Rectal smooth muscle tissue (tissue), 1 donor: Measurements from ENCODE around the gene HDAC9.

Experiments
- H3K27ac ChIP-seq: one replicate; pipeline ENCODE4 v1.7.0; 2013; ENCODE audit warnings: low read depth, low read length, inconsistent platforms
- H3K27me3 ChIP-seq: one replicate; pipeline ENCODE4 v1.7.0; 2013; ENCODE audit warnings: low read length; ENCODE audit not compliant: control insufficient read depth, insufficient read depth
- H3K36me3 ChIP-seq: one replicate; pipeline ENCODE4 v1.7.0; 2013; ENCODE audit warnings: low read length; ENCODE audit not compliant: control insufficient read depth, insufficient read depth
- H3K4me1 ChIP-seq: one replicate; pipeline ENCODE4 v1.7.0; 2013; ENCODE audit warnings: low read length; ENCODE audit not compliant: control insufficient read depth, insufficient read depth
- H3K4me3 ChIP-seq: one replicate; pipeline ENCODE4 v1.7.0; 2013; ENCODE audit warnings: low read length
- H3K9ac ChIP-seq: one replicate; pipeline ENCODE4 v1.7.0; 2013; ENCODE audit warnings: low read length

Gene HDAC9

DNA sequence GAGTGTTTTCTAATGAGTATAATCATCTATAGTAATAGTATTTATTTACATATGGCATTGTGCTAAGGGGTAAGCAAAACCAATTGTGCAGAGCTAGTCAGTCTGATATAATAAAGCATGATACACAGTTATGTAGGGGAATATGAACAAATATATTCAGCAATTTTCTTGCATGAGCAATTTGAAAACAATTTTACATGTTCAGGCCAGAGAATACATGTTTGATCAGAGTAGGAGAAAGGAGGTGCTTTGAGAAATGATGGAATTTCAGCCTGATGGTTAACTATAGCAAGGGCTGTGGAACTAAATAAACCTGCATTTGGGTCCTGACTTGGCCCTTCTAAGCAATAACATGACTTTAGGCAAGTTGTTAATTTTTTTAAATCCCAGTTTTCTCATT is 407.3 kb downstream of the HDAC9 start:
- no peaks in the 10 kb centered on the region for H3K27me3 ChIP-seq
- H3K4me3 ChIP-seq: no peak overlapping the region
- no peaks in the 10 kb centered on the region for H3K4me1 ChIP-seq
- no peak overlapping the region for H3K9ac ChIP-seq
- H3K27ac ChIP-seq: no peak overlapping the region
- no peaks in the 10 kb centered on the region for H3K36me3 ChIP-seq

DNA sequence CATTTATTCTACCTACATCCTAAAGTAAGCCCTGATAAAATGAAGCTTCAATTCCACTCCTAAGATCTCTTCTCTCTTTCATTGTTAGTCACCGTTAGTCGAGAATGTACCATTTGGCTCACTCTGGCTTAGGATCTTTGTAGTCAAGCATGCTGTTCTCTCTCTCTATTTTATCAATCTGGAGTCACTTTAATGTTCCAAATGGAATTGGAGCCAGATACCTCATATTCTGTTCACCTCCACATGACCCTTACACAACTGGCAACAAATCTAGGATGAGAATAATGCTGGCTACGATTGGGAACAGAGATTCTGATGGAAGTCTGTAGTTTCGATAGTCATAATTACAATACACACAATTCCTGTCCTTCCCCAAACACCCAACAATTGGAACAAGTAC is 408.1 kb downstream of the HDAC9 start:
- H3K27me3 ChIP-seq: no peaks in the 10 kb centered on the region
- no peaks in the 10 kb centered on the region for H3K36me3 ChIP-seq
- no peaks in the 10 kb centered on the region for H3K4me1 ChIP-seq
- no peak overlapping the region for H3K27ac ChIP-seq
- no peak overlapping the region for H3K4me3 ChIP-seq
- H3K9ac ChIP-seq: no peak overlapping the region

DNA sequence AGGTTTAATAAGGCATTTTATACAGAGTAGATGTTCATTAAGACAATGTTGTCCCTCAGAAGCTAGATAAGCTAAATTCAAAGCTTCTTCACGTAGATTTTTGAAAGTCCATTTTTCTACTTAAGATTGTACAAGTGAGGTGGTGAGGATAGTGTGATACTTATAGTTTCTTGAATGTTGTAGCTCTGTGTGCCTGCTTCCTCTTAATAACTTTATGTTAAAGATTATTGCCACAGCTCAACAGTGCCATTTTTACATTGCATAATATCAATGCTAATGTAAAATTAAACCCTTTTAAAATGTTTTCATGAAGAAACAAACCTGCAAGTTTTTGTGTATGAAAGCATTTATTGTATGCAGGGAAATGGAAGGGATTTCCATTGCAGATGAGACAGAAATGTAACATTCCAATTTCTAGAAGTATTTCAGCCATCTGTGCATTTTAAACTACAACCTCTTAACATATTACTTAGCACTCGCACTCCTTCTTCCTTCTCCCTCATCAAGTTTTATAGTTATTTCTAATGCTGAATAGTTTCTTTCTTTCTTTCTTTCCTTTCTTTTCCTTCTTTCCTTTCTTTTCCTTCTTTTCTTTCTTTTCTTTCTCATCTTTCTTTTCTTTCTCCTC is 409.9 kb downstream of the HDAC9 start:
- no peak overlapping the region for H3K27ac ChIP-seq
- H3K9ac ChIP-seq: no peak overlapping the region
- H3K36me3 ChIP-seq: no peaks in the 10 kb centered on the region
- H3K4me1 ChIP-seq: no peaks in the 10 kb centered on the region
- no peaks in the 10 kb centered on the region for H3K27me3 ChIP-seq
- H3K4me3 ChIP-seq: no peak overlapping the region

DNA sequence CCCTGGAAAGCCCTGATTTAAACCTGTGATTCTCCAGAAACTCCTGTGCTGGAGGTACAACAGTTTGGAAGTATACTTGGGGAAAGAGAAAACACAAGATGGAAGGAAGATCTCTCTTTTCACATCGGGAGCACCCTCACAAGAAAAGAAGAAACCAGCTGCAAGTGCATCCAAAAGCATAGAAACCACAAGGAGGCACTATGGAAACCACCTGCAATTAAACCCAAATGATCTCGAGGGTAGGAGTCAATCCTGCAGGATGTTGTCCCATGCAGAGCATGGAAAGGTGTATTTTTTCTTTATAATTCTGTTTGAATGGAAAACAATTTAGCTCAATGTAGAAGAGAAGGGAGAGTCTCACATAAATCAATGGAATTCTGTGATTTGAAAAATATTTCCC is 411.4 kb downstream of the HDAC9 start:
- Histone ChIP-seq H3K4me3 (no peak overlapping the region), H3K27me3 (no peaks in the 10 kb centered on the region), H3K9ac (no peak overlapping the region), H3K4me1 (no peaks in the 10 kb centered on the region), H3K36me3 (no peaks in the 10 kb centered on the region), H3K27ac (no peak overlapping the region)

DNA sequence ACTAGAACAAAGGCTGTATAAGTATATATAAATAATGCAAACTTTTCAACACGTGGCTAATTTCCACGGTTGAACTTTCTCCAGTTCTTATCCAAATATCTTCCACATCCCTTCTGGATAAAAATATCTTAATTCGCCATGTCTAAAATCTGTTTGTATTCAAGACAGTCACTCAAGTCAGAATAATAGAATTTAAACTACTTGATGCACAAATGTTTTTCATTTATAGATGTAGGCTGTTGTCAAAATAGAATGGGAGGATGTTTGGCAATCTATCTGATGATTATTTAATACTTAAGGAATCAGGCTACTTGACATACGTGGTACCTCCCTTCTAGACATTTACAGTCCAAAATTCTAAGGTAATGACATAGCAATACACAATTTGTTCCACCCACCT is 417.6 kb downstream of the HDAC9 start:
- Histone ChIP-seq H3K4me1 (no peaks in the 10 kb centered on the region), H3K4me3 (no peak overlapping the region), H3K27ac (no peak overlapping the region), H3K9ac (no peak overlapping the region), H3K27me3 (no peaks in the 10 kb centered on the region), H3K36me3 (no peaks in the 10 kb centered on the region)

DNA sequence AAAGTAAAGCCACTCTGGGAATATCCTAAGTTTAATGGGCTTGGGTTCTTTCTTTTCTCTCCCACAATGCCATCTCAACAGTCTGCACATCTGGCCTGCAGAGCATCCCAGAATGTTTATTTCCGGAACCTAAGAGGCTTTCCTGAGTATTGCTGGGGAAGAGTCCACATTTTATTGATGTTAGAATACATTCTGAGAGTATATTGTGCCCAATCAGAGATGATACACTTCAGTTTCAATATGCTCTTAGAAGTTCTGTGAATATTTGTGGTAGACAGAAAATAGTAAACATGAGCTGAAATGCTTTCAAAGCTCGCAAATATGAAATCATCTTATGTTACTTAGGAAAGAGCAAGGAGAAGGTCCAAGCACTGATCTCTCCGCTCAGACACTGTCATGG is 421.3 kb downstream of the HDAC9 start:
- H3K27ac ChIP-seq: no peak overlapping the region
- no peaks in the 10 kb centered on the region for H3K27me3 ChIP-seq
- H3K9ac ChIP-seq: no peak overlapping the region
- H3K4me1 ChIP-seq: no peaks in the 10 kb centered on the region
- H3K36me3 ChIP-seq: no peaks in the 10 kb centered on the region
- H3K4me3 ChIP-seq: no peak overlapping the region

DNA sequence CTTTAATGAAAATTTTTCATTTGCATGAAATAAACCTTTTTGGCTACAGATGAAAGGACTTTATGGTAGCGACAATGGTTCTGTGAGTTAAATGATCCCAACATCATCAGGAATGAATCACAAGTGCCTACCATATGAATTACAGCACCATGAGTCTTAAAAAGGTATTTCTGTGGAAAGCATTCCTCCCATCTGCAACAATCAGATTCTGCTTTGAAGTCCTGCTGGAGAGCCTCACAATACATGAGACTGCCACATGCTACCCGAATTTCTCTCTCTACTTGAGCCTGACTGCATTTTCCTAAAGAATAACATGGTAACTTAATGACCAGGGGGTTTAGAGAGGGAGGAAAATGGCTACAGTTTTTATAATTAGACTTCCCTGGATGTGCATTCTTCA is 431.6 kb downstream of the HDAC9 start:
- Histone ChIP-seq H3K4me3 (no peak overlapping the region), H3K27me3 (no peaks in the 10 kb centered on the region), H3K27ac (no peak overlapping the region), H3K36me3 (no peaks in the 10 kb centered on the region), H3K4me1 (no peaks in the 10 kb centered on the region), H3K9ac (no peak overlapping the region)

DNA sequence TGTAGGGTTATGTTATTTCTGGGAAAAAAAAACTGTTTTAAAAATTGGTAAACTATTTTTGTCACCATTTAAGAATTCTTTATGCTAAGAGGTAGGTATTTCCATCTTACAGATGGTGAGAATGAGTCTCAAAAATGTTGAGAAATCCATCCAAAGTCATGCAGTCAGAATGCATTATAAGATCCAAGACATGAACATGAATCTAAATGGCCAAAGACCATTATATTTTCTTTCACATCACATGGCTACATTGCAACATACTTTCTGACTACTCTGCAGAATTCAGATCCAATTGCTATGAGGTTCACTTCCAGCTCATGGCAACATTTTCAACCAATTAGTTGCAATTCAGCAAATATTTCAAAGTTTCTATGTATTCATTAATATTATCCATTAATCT is 440.7 kb downstream of the HDAC9 start:
- Histone ChIP-seq H3K4me3 (no peak overlapping the region), H3K27ac (no peak overlapping the region), H3K27me3 (no peaks in the 10 kb centered on the region), H3K4me1 (no peaks in the 10 kb centered on the region), H3K36me3 (no peaks in the 10 kb centered on the region), H3K9ac (no peak overlapping the region)

DNA sequence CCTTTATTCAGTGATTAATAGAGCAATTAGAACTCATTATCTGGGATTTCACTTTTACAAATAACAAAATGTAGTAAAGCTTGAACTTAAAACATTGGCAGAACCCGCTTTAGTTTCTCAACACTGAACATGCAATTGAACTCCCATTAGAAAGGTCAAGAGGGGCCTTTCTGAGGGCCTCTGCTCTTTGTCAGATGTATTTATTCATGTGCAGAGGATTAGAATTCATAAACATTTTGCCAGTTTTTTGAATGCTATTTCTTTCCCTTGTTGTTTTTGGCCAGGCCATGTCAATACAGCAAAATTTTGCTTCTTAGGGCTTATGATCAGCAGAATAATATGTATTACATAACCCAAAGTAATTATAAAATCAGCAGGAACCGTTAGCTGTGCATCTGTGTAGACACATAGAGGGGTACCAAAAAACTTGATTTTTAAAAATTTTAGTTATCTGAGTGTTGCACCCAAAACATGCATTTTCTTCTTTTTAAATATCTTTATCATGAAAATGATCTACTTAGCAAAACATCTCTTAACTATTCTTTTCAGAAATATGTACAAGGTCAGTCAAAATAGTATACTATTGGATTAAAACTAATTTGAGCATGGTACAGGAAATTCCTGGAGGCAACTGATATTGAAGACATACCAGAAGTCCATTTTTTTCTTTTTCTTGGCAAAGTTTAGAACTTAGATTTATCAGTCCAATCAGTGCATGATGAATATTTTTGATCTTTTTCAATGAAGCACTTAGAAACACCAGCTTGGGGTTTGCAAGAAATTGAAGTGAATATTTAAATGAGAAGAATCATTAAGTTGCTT is 444.4 kb downstream of the HDAC9 start:
- Histone ChIP-seq H3K36me3 (no peaks in the 10 kb centered on the region), H3K27me3 (no peaks in the 10 kb centered on the region), H3K4me3 (no peak overlapping the region), H3K27ac (no peak overlapping the region), H3K9ac (no peak overlapping the region), H3K4me1 (no peaks in the 10 kb centered on the region)

DNA sequence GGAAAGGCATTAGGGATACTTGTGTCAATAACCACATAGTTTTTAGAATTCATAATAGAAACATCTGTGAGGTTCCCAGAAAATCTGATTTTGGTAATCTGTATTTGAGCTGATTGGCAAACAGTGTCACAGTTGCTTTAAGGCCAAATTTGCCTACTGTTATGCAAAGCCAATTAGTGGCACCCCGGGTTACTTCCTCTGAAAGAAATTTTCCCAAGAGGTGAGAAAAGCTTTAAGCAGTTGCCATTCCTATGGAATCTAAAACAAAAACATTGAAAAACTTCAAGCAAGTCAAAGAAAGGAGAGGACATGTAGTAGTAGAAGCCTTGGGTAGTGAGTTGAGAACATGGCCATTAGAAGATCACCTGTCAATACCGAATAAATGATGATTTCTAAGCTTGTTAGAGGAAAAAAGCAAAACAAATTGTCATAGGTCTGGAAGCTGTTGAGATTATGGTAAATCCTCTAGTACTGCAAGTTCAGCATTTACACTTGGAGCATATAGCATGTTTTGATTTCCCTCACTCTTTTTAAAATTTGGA is 445.1 kb downstream of the HDAC9 start:
- no peaks in the 10 kb centered on the region for H3K27me3 ChIP-seq
- no peaks in the 10 kb centered on the region for H3K36me3 ChIP-seq
- no peak overlapping the region for H3K4me3 ChIP-seq
- no peak overlapping the region for H3K27ac ChIP-seq
- no peak overlapping the region for H3K9ac ChIP-seq
- no peaks in the 10 kb centered on the region for H3K4me1 ChIP-seq

DNA sequence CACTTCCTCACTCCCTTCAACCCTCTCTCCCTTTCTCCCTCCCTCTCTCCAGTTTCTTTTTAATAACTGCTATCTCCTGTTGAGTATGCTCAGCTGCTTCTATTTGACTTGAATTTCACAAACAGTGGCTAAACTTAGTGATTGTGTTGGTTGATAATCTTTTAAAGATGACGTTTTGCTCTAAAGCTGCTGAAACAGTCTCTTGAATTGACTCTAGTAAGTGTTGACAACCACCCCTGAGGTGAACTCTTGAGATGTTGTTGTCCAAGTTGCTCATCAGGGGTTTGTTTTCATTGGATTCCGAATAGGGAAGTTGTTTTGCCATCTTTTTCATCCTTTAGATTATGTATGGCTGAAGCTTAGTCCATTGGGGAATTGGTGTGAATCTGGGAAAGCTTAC is 445.7 kb downstream of the HDAC9 start:
- H3K27me3 ChIP-seq: no peaks in the 10 kb centered on the region
- H3K36me3 ChIP-seq: no peaks in the 10 kb centered on the region
- no peak overlapping the region for H3K9ac ChIP-seq
- no peak overlapping the region for H3K27ac ChIP-seq
- H3K4me1 ChIP-seq: no peaks in the 10 kb centered on the region
- no peak overlapping the region for H3K4me3 ChIP-seq

DNA sequence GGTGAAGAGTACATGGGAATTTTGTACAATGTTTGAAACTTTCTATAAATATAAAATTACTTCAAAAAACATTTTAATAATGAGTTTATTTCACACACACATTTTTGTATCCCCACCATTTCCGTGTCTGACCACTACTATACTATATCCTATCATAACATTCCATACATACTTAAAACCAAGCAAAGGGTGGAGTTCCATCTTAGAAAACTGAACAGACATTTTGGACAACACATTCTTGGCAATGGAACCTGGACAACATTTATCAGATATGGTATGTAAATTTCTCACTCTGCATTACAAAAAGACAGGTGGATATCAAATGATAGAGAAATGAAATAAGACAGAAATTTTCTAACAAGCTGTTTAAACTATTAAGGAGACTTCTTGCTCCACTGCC is 453.0 kb downstream of the HDAC9 start:
- no peaks in the 10 kb centered on the region for H3K36me3 ChIP-seq
- no peak overlapping the region for H3K9ac ChIP-seq
- no peak overlapping the region for H3K27ac ChIP-seq
- no peak overlapping the region for H3K4me3 ChIP-seq
- H3K27me3 ChIP-seq: no peaks in the 10 kb centered on the region
- H3K4me1 ChIP-seq: no peaks in the 10 kb centered on the region

DNA sequence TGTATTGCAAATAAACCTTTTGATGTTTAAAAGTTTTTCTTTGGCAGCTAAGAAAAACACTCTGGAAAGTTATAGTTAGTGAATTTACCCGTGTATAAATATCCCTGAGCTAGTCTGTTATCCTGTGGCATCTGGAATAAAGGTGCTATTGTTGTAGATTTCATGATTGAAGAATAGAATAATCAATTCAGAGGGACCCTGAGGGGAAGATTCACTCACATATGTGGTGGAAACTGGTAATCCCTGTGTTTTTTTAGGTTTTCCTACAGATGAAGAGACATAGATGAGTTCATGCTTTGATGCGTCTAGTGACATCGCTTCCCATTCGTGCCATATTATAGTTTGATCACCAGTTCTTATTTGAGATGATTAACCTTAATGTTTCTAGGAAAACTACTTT is 457.3 kb downstream of the HDAC9 start:
- H3K4me3 ChIP-seq: no peak overlapping the region
- no peaks in the 10 kb centered on the region for H3K4me1 ChIP-seq
- H3K27ac ChIP-seq: no peak overlapping the region
- H3K27me3 ChIP-seq: no peaks in the 10 kb centered on the region
- H3K36me3 ChIP-seq: no peaks in the 10 kb centered on the region
- no peak overlapping the region for H3K9ac ChIP-seq
